ENCODE data around the gene SPTLC1.

DNA sequence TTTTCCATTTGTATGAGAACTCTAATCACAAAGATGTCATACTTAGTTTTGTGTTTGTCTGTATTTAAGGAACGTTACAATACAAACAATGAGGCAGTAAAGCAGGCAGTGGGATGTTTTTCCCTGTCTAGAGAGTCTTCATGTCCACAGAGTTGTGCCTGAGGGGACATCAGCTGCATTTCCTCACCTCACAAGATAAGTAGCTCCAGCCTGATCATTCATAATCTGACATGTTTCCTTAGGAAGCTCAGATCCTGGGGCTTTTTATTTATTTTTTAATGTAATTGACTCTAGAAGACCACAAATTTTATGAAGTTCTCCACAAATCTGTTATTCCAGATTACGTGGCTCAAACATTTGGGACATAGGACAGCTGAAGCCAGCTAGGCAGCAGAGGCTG is 78.5 kb downstream of the SPTLC1 start:
- no peak for TF ChIP-seq POLR2A (IDR thresholded peaks at IDR 0.05)
- TF ChIP-seq, protein P1, sequence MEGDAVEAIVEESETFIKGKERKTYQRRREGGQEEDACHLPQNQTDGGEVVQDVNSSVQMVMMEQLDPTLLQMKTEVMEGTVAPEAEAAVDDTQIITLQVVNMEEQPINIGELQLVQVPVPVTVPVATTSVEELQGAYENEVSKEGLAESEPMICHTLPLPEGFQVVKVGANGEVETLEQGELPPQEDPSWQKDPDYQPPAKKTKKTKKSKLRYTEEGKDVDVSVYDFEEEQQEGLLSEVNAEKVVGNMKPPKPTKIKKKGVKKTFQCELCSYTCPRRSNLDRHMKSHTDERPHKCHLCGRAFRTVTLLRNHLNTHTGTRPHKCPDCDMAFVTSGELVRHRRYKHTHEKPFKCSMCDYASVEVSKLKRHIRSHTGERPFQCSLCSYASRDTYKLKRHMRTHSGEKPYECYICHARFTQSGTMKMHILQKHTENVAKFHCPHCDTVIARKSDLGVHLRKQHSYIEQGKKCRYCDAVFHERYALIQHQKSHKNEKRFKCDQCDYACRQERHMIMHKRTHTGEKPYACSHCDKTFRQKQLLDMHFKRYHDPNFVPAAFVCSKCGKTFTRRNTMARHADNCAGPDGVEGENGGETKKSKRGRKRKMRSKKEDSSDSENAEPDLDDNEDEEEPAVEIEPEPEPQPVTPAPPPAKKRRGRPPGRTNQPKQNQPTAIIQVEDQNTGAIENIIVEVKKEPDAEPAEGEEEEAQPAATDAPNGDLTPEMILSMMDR (IDR thresholded peaks at IDR 0.05) = no peak
